GM12874 (cell line): ENCODE results near the gene FGD5.

ENCODE experiments used
- TF ChIP-seq, protein P1 (sequence below): IDR thresholded peaks from 2 replicates; pipeline ENCODE4 v1.5.1; 2011; ENCODE audit warnings: low read depth, mild to moderate bottlenecking, control low read depth, low read length, moderate library complexity; ENCODE audit not compliant: insufficient read depth

FGD5 gene

DNA sequence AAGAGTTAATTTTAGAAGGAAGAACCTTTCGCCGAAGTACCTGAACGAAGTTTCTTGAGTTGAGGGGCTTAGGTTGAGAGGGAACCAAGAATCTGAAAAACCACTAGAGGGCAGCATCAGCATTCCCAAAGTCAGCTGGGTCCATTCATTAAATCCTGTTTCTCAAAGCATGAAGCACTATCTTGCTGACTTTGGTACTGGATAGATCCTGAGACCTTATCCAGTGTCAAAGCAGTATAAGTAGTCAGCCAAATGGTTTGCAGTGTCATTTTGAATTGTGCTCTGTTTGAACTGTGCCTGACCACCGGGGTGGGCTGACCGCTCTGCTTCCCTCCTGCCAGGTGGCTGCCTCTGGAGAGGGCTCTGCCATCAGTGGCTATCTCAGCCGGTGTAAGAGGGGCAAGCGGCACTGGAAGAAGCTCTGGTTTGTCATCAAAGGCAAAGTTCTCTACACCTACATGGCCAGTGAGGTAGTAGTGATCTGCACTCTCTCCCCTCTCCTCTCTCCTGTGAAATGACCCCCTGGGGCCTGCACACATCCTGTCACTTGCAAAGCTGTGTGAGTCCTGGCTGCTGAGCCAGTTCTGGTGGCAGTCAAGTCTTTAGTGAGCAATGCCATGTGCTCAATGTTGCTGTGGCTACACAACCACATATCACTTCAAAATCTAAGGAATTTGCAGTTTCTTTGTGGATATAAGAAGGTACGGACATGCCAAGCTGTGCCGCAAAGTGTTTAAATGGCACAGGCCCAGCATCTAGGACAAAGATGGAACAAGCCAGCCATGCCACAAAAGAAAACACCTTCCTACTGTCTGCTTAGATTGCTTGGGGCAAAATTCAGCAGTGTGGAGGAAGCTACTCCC, 107.2 kb downstream of the FGD5 start:
- TF ChIP-seq, protein P1, sequence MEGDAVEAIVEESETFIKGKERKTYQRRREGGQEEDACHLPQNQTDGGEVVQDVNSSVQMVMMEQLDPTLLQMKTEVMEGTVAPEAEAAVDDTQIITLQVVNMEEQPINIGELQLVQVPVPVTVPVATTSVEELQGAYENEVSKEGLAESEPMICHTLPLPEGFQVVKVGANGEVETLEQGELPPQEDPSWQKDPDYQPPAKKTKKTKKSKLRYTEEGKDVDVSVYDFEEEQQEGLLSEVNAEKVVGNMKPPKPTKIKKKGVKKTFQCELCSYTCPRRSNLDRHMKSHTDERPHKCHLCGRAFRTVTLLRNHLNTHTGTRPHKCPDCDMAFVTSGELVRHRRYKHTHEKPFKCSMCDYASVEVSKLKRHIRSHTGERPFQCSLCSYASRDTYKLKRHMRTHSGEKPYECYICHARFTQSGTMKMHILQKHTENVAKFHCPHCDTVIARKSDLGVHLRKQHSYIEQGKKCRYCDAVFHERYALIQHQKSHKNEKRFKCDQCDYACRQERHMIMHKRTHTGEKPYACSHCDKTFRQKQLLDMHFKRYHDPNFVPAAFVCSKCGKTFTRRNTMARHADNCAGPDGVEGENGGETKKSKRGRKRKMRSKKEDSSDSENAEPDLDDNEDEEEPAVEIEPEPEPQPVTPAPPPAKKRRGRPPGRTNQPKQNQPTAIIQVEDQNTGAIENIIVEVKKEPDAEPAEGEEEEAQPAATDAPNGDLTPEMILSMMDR, result peak; percentile 69

DNA sequence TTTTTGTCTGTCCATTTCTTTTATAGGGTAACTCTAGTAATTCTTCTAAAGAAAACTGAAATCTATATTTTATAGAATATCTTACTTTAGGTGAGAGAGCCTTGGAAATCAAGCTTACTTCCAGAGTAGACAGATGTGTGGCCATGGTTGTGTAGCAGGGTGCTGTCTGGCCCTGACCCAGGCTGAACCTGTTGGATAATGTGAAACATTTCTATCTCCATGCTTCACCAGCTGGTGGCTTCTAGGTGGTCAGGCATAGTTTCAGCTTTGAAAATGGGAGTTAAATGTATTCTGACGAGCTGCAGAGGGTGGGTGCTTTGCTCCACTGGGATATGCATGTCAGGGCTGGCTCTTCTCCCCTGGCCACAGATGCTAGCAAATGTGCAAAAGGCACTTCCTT, 107.8 kb downstream of the FGD5 start:
- TF ChIP-seq, protein P1, result no peak

- TF ChIP-seq, protein P1, result no peak
Measured at GRCh38 chr3:14927308-14927707, 108.5 kb downstream of the FGD5 start.

- TF ChIP-seq, protein P1, result no peak
Measured at GRCh38 chr3:14929310-14930074, 110.7 kb downstream of the FGD5 start.

DNA sequence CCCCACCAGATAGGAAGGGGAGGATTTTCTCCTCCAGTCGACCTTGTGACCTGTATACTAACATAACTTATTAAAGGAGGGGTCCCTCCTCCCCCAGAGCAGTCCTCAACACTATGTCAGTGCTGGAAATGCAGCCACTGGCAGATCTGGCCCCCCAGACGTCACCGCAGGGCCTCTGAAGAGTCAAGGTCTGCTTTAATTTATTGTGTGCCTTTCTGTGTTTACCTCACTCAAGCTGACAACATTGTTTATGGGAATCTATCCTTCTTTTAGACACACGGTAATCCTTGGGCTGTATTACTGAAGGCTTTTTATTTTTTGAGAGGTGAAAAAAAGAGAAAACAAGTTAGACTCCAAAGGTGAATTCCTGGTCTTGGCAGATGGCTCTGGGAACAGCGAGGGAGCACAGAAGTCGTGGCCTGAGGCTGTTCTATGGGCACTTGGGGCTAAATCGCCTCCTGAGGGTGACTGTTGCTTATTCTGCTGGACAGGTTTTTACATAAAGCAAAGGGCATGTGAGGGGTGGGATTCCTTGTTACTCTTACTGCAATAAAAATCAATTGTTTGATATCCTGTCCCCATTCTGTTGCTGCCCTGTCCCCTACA, 115.2 kb downstream of the FGD5 start:
- TF ChIP-seq, protein P1, result no peak

GRCh38 chr3:14935592-14936345, 117.0 kb downstream of the FGD5 start:
- TF ChIP-seq, protein P1, result no peak

DNA sequence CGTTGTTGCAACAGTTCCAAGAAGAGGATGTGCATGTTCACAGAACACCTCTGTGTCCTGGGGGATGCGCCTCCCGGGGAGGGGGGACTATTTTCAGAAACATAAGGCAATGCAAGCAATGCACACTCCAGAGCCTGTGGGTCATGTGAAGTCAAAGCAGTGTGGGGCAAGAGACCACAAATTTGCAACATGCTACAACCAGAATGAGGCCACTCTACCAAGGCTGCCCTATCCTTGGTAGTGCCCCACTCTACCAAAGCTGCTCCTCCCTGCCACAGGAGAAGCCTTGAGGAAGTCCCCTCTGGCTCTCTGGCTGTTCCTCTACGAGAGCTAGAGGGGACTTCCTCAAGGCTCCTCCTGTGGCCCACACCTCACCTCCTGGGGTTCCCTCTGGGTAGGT, 120.2 kb downstream of the FGD5 start:
- TF ChIP-seq, protein P1, result no peak
